Measurements from ENCODE around the gene EPHA3.

Gene EPHA3

GRCh38 chr3:89363171-89363570, 255.8 kb downstream of the EPHA3 start:
- TF ChIP-seq GATA3 (IDR thresholded peaks at IDR 0.05; ENCODE audit: low read depth, low read length), result no peak
- TF ChIP-seq GATA2 (IDR thresholded peaks at IDR 0.05; ENCODE audit: low read depth, low read length), result no peak

GRCh38 chr3:89364314-89364713, 256.9 kb downstream of the EPHA3 start:
- TF ChIP-seq GATA2 (IDR thresholded peaks at IDR 0.05; ENCODE audit: low read depth, low read length) (no peak), GATA3 (IDR thresholded peaks at IDR 0.05; ENCODE audit: low read depth, low read length) (no peak)

- TF ChIP-seq GATA3 (IDR thresholded peaks at IDR 0.05; ENCODE audit: low read depth, low read length), result no peak
- no peak for TF ChIP-seq GATA2 (IDR thresholded peaks at IDR 0.05; ENCODE audit: low read depth, low read length)
Measured at GRCh38 chr3:89367166-89367565, 259.7 kb downstream of the EPHA3 start.

GRCh38 chr3:89368846-89369245, 261.4 kb downstream of the EPHA3 start:
- TF ChIP-seq GATA3 (IDR thresholded peaks at IDR 0.05; ENCODE audit: low read depth, low read length) (no peak), GATA2 (IDR thresholded peaks at IDR 0.05; ENCODE audit: low read depth, low read length) (no peak)

GRCh38 chr3:89372456-89372855, 265.0 kb downstream of the EPHA3 start:
- no peak for TF ChIP-seq GATA2 (IDR thresholded peaks at IDR 0.05; ENCODE audit: low read depth, low read length)
- no peak for TF ChIP-seq GATA3 (IDR thresholded peaks at IDR 0.05; ENCODE audit: low read depth, low read length)

- TF ChIP-seq GATA3 (IDR thresholded peaks at IDR 0.05; ENCODE audit: low read depth, low read length) (no peak), GATA2 (IDR thresholded peaks at IDR 0.05; ENCODE audit: low read depth, low read length) (no peak)
Measured at GRCh38 chr3:89373434-89373833, 266.0 kb downstream of the EPHA3 start.

- TF ChIP-seq GATA3 (IDR thresholded peaks at IDR 0.05; ENCODE audit: low read depth, low read length) (no peak), GATA2 (IDR thresholded peaks at IDR 0.05; ENCODE audit: low read depth, low read length) (no peak)
Measured at GRCh38 chr3:89375451-89375850, 268.0 kb downstream of the EPHA3 start.

- TF ChIP-seq GATA2 (IDR thresholded peaks at IDR 0.05; ENCODE audit: low read depth, low read length), result no peak
- no peak for TF ChIP-seq GATA3 (IDR thresholded peaks at IDR 0.05; ENCODE audit: low read depth, low read length)
Measured at GRCh38 chr3:89380016-89380415, 272.6 kb downstream of the EPHA3 start.

- TF ChIP-seq GATA3 (IDR thresholded peaks at IDR 0.05; ENCODE audit: low read depth, low read length) (no peak), GATA2 (IDR thresholded peaks at IDR 0.05; ENCODE audit: low read depth, low read length) (no peak)
Measured at GRCh38 chr3:89392991-89393390, 285.6 kb downstream of the EPHA3 start.

GRCh38 chr3:89395456-89395855, 288.0 kb downstream of the EPHA3 start:
- TF ChIP-seq GATA2 (IDR thresholded peaks at IDR 0.05; ENCODE audit: low read depth, low read length) (no peak), GATA3 (IDR thresholded peaks at IDR 0.05; ENCODE audit: low read depth, low read length) (no peak)

GRCh38 chr3:89395996-89396395, 288.6 kb downstream of the EPHA3 start:
- TF ChIP-seq GATA3 (IDR thresholded peaks at IDR 0.05; ENCODE audit: low read depth, low read length) (no peak), GATA2 (IDR thresholded peaks at IDR 0.05; ENCODE audit: low read depth, low read length) (no peak)

GRCh38 chr3:89402051-89402450, 294.6 kb downstream of the EPHA3 start:
- TF ChIP-seq GATA3 (IDR thresholded peaks at IDR 0.05; ENCODE audit: low read depth, low read length) (no peak), GATA2 (IDR thresholded peaks at IDR 0.05; ENCODE audit: low read depth, low read length) (no peak)

- no peak for TF ChIP-seq GATA2 (IDR thresholded peaks at IDR 0.05; ENCODE audit: low read depth, low read length)
- no peak for TF ChIP-seq GATA3 (IDR thresholded peaks at IDR 0.05; ENCODE audit: low read depth, low read length)
Measured at GRCh38 chr3:89405176-89405575, 297.8 kb downstream of the EPHA3 start.

GRCh38 chr3:89405593-89405992, 298.2 kb downstream of the EPHA3 start:
- no peak for TF ChIP-seq GATA3 (IDR thresholded peaks at IDR 0.05; ENCODE audit: low read depth, low read length)
- no peak for TF ChIP-seq GATA2 (IDR thresholded peaks at IDR 0.05; ENCODE audit: low read depth, low read length)

- no peak for TF ChIP-seq GATA2 (IDR thresholded peaks at IDR 0.05; ENCODE audit: low read depth, low read length)
- no peak for TF ChIP-seq GATA3 (IDR thresholded peaks at IDR 0.05; ENCODE audit: low read depth, low read length)
Measured at GRCh38 chr3:89411201-89411600, 303.8 kb downstream of the EPHA3 start.

- TF ChIP-seq GATA2 (IDR thresholded peaks at IDR 0.05; ENCODE audit: low read depth, low read length) (no peak), GATA3 (IDR thresholded peaks at IDR 0.05; ENCODE audit: low read depth, low read length) (no peak)
Measured at GRCh38 chr3:89414270-89414669, 306.8 kb downstream of the EPHA3 start.

All from SH-SY5Y (cell line).